Mucosa of descending colon (tissue), 3 donors: Measurements from ENCODE around the gene WWP2. TPM values are rescaled to one million over a fixed set of nuclear protein-coding genes. Genes with fewer than 3 reads are reported as not detected.

Experiments
- ATAC-seq: fragments of 200-7000 bp; cut with Tn5 transposase; one replicate; pipeline ENCODE4 v1.9.1; 2020; ENCODE audit warnings: mild to moderate bottlenecking, moderate library complexity
- DNase-seq, 3 donors: peaks; one replicate each; pipeline ENCODE4 v3.0.0-alpha.2; 2020
- H3K36me3 ChIP-seq: fragments of 200-600 bp; one replicate; pipeline ENCODE4 v1.8.0; 2021; ENCODE audit warnings: low read depth, mild to moderate bottlenecking
- H3K4me1 ChIP-seq: fragments of 200-600 bp; one replicate; pipeline ENCODE4 v1.8.0; 2021; ENCODE audit warnings: low read depth, mild to moderate bottlenecking
- H3K4me3 ChIP-seq: fragments of 200-600 bp; one replicate; pipeline ENCODE4 v1.8.0; 2021; ENCODE audit warnings: mild to moderate bottlenecking
- H3K9me3 ChIP-seq: fragments of 200-600 bp; one replicate; pipeline ENCODE4 v1.8.0; 2021; ENCODE audit warnings: mild to moderate bottlenecking
- CTCF ChIP-seq: fragments of 200-600 bp; IDR thresholded peaks from one replicate; pipeline ENCODE4 v1.8.0; 2022; ENCODE audit warnings: antibody characterized with exemption, mild to moderate bottlenecking
- intact Hi-C, 2 donors: fragments of 100-400 bp; cut with DNase I in 1 of 2; cut with micrococcal nuclease in 1 of 2; formaldehyde crosslinking; loops; one replicate each; pipeline versions ENCODE4 v1.11.0 to v1.11.1; 2022; cut with DNase I, micrococcal nuclease
- total RNA-seq, 3 donors: library from RNA; stranded (reverse); fragmentation: NEBNext Ultra II Directional in 2 of 3; extraction: Animal tissue kit (Norgen Biotek cat#: 25700) in 2 of 3; gene quantifications; one replicate each; pipeline versions ENCODE4 v1.2.1 to v1.2.4, GENCODE V29; 2021 to 2023
- donor health status: DM: no; HTN: no; CAD: no; lungs with moderate emphysema.
- donor health status: DM: no; HTN: no; CAD: no.
- donor health status: DM: no; HTN: yes; CAD: no.

WWP2 gene
- total RNA-seq, 3 donors from 2014 or later, result 70.2 to 110 (median 94.2) TPM

- no peaks in the 10 kb centered on the region for H3K9me3 ChIP-seq
- DNase-seq (no peak), ATAC-seq (no peak)
- H3K4me3 ChIP-seq, result no peak overlapping the region
- H3K36me3 ChIP-seq, result no peaks in the 10 kb centered on the region
- TF ChIP-seq CTCF, result no peak
- intact Hi-C loops, result no loop called here
- peaks cover 22% of the 10 kb centered on the region for H3K4me1 ChIP-seq
Observed at GRCh38 chr16:69721441-69721957, 40.6 kb upstream of the WWP2 start.

- Histone ChIP-seq H3K36me3 (no peaks in the 10 kb centered on the region), H3K4me3 (no peak overlapping the region), H3K4me1 (peaks cover 29% of the 10 kb centered on the region), H3K9me3 (no peaks in the 10 kb centered on the region)
- intact Hi-C loops, result no loop called here
- no peak for TF ChIP-seq CTCF
- no peak for ATAC-seq
- DNase-seq, result no peak
Observed at GRCh38 chr16:69724414-69724873, 37.7 kb upstream of the WWP2 start.

GRCh38 chr16:69724981-69725479 lies 37.1 kb upstream of the WWP2 start:
- no peak for ATAC-seq
- no peaks in the 10 kb centered on the region for H3K36me3 ChIP-seq
- intact Hi-C loops, result no loop called here
- TF ChIP-seq CTCF, result no peak
- no peak overlapping the region for H3K4me3 ChIP-seq
- peaks cover 29% of the 10 kb centered on the region for H3K4me1 ChIP-seq
- no peaks in the 10 kb centered on the region for H3K9me3 ChIP-seq
- DNase-seq, result no peak

- H3K4me1 ChIP-seq, result peaks cover 29% of the 10 kb centered on the region
- DNase-seq (peak in 1 of 3 donors; percentile 34), ATAC-seq (no peak)
- peak overlapping the region; percentile 9 for H3K4me3 ChIP-seq
- intact Hi-C loops, result no loop called here
- H3K36me3 ChIP-seq, result no peaks in the 10 kb centered on the region
- no peaks in the 10 kb centered on the region for H3K9me3 ChIP-seq
- TF ChIP-seq CTCF, result no peak
Observed at GRCh38 chr16:69725480-69726312, 36.4 kb upstream of the WWP2 start.

- intact Hi-C loops, result no loop called here
- Histone ChIP-seq H3K4me3 (peak within 1 kb of the TSS; percentile 9), H3K9me3 (no peaks in the 10 kb centered on the region), H3K4me1 (peaks cover 29% of the 10 kb centered on the region), H3K36me3 (no peaks in the 10 kb centered on the region)
- no peak for TF ChIP-seq CTCF
- DNase-seq (peak; percentile 96 to 98 (median 96)), ATAC-seq (peak; percentile 93)
Observed at GRCh38 chr16:69726313-69727060, 35.6 kb upstream of the WWP2 start, which contains the start of gene NQO1. NQO1 (minus strand) TSS chr16:69726560; CDS start chr16:69726439, 121 bp downstream.
